GM12878 (cell line): ENCODE measurements around the gene HSPA1A. TPM values are rescaled to one million over a fixed set of nuclear protein-coding genes. Genes with fewer than 3 reads are reported as not detected.

Experiments
- ATAC-seq: fragments of 200-7000 bp; cut with Tn5 transposase; 3 replicates; pipeline ENCODE4 v1.9.1; 2020; ENCODE audit warnings: mild to moderate bottlenecking, moderate library complexity
- BruUV-seq: library from RNA; stranded (reverse); fragments of 400-500 nt; replicated peaks from 2 replicates; lab custom pipeline; 2021; lab: Mats Ljungman, UMichigan
- CTCF ChIA-PET: fragments of 300-600 bp; sonication (Branson Sonifier 250); formaldehyde crosslinking; extraction: SDS; loops from one replicate; lab custom pipeline; 2021; ENCODE audit warnings: inconsistent platforms; lab: Yijun Ruan, JAX
- POLR2A ChIA-PET: fragments of 350-600 bp; formaldehyde crosslinking; extraction: SDS; loops from one replicate; lab custom pipeline; 2021; ENCODE audit warnings: inconsistent platforms; lab: Charles Lee
- RAD21 ChIA-PET: fragments of 300-600 bp; sonication (Branson Sonifier 250); formaldehyde crosslinking; loops from one replicate; lab custom pipeline; 2023; ENCODE audit warnings: antibody characterized with exemption; ENCODE audit not compliant: unreplicated experiment; lab: Charles Lee
- SMC1A ChIA-PET: fragments of 300-600 bp; sonication (Branson Sonifier 250); formaldehyde crosslinking; loops from one replicate; lab custom pipeline; 2023; ENCODE audit not compliant: unreplicated experiment, uncharacterized antibody; lab: Charles Lee
- DNase-seq: peaks from one replicate; pipeline ENCODE4 v3.0.0-alpha.2; 2011; ENCODE audit warnings: low read depth, low spot score
- FAIRE-seq: peaks from 3 replicates; lab custom pipeline; 2011; peaks lifted over from hg19 to GRCh38; lab: Jason Lieb, UNC
- H2AFZ ChIP-seq: 2 replicates; pipeline ENCODE4 v1.6.0; 2011; ENCODE audit warnings: low read depth, low read length, control low read depth; ENCODE audit not compliant: control insufficient read depth
- H3K27ac ChIP-seq: 2 replicates; pipeline ENCODE4 v1.5.1; 2011; ENCODE audit warnings: control low read depth; ENCODE audit not compliant: control insufficient read depth, insufficient read depth
- H3K27me3 ChIP-seq, 2 experiments: replicated peaks in 1 of 2; 2 replicates each; pipeline versions ENCODE4 v1.6.0 to v1.6.1; 2011; ENCODE audit warnings: low read length in 1 of 2; ENCODE audit not compliant: control insufficient read depth in 2 of 2, insufficient read depth in 2 of 2
- H3K36me3 ChIP-seq, 2 experiments: 2 replicates each; pipeline ENCODE4 v1.5.1; 2011; ENCODE audit warnings: low read length in 1 of 2; ENCODE audit not compliant: control insufficient read depth in 2 of 2, insufficient read depth in 2 of 2
- H3K4me1 ChIP-seq: 2 replicates; pipeline ENCODE4 v1.6.1; 2011; ENCODE audit warnings: mild to moderate bottlenecking, low read length, moderate library complexity, mixed read lengths; ENCODE audit not compliant: control insufficient read depth, insufficient read depth
- H3K4me2 ChIP-seq: 2 replicates; pipeline ENCODE4 v1.6.0; 2011; ENCODE audit warnings: control low read depth; ENCODE audit not compliant: control insufficient read depth, insufficient read depth
- H3K4me3 ChIP-seq: fragments of 200-600 bp; sonication (generic); 2 replicates; pipeline ENCODE4 v1.5.1; 2016
- H3K79me2 ChIP-seq: 2 replicates; pipeline ENCODE4 v1.6.0; 2011; ENCODE audit warnings: low read length; ENCODE audit not compliant: control insufficient read depth, insufficient read depth
- H3K9ac ChIP-seq: 2 replicates; pipeline ENCODE4 v1.8.0; 2011; ENCODE audit warnings: low read length, control low read depth, mixed read lengths; ENCODE audit not compliant: control insufficient read depth, insufficient read depth
- H3K9me3 ChIP-seq: replicated peaks from 3 replicates; pipeline ENCODE4 v1.5.1; 2011; ENCODE audit warnings: mild to moderate bottlenecking, low read length; ENCODE audit not compliant: control insufficient read depth, insufficient read depth
- H4K20me1 ChIP-seq: 2 replicates; pipeline ENCODE4 v1.6.0; 2011; ENCODE audit not compliant: control insufficient read depth, insufficient read depth
- EP300 ChIP-seq, 2 experiments: fragments of 150-350 bp in 1 of 2; IDR thresholded peaks; 2 replicates each; pipeline ENCODE4 v1.6.1; 2011 to 2012; ENCODE audit warnings: low read depth in 2 of 2, low read length in 2 of 2, borderline replicate concordance in 1 of 2, improper control_type of control experiment in 1 of 2, inconsistent platforms in 1 of 2; ENCODE audit not compliant: control insufficient read depth in 1 of 2
- NFYB ChIP-seq: IDR thresholded peaks from 2 replicates; pipeline ENCODE4 v1.6.1; 2011; ENCODE audit warnings: low read depth, mild to moderate bottlenecking, low read length, improper control_type of control experiment, moderate library complexity; ENCODE audit not compliant: insufficient read depth
- NR2F1 ChIP-seq: fragments of 450-650 bp; conservative IDR thresholded peaks from 2 replicates; pipeline ENCODE4 v1.6.1; 2017; ENCODE audit warnings: mild to moderate bottlenecking
- POLR2A ChIP-seq: IDR thresholded peaks from 2 replicates; pipeline ENCODE4 v1.6.1; 2011; ENCODE audit warnings: low read depth, mild to moderate bottlenecking, low read length
- whole genome bisulfite sequencing: methylation state at CpG from one replicate; pipeline ENCODE4 v1.1.6; 2016; ENCODE audit warnings: low lambda C conversion rate; ENCODE audit not compliant: insufficient replicate concordance, insufficient coverage; ENCODE audit errors: missing lambda C conversion rate; 5-methylcytosine and 5-hydroxymethylcytosine counted together
- in situ Hi-C: fragments of 300-500 bp; cut with MboI; formaldehyde crosslinking; loops from 9 replicates; pipeline ENCODE4 v1.14.3; 2018; ENCODE audit warnings: mixed read lengths
- intact Hi-C: fragments of 100-400 bp; cut with micrococcal nuclease; formaldehyde crosslinking; loops from one replicate; pipeline ENCODE4 v1.14.2; 2022; ENCODE audit not compliant: unreplicated experiment
- polyA plus RNA-seq, 11 experiments: library from polyadenylated mRNA; depleted of rRNA in 4 of 11; unstranded in 6 of 11; stranded (reverse) in 5 of 11; fragments of >200 nt; fragmentation: Nextera tagmentation in 4 of 11; fragmentation: Illumina TruSeq in 1 of 11; extraction: Ambion mirVana in 4 of 11; extraction: Trizol in 1 of 11; gene quantifications; 1 replicate in 1 of 11; 2 replicates in 10 of 11; pipeline versions ENCODE4 v1.2.1 to v1.2.3, GENCODE V29; 2011 to 2016; ENCODE audit warnings: inconsistent platforms in 2 of 11, missing spikeins in 2 of 11, low read depth in 1 of 11
- total RNA-seq, 4 experiments: library from RNA; depleted of rRNA in 3 of 4; stranded (reverse); fragments of >200 nt in 3 of 4; fragmentation: Illumina TruSeq in 1 of 4; extraction: Trizol in 1 of 4; gene quantifications; 2 replicates each; pipeline versions ENCODE4 v1.2.1 to v1.2.3, GENCODE V29; 2013 to 2021

Gene HSPA1A
- total and polyA plus RNA-seq, 10 of the 15 experiments (the other 5 are each of a cell fraction or from before 2014, with no cell fraction given): 0.29 to 51.8 (median 17.5) TPM

DNA sequence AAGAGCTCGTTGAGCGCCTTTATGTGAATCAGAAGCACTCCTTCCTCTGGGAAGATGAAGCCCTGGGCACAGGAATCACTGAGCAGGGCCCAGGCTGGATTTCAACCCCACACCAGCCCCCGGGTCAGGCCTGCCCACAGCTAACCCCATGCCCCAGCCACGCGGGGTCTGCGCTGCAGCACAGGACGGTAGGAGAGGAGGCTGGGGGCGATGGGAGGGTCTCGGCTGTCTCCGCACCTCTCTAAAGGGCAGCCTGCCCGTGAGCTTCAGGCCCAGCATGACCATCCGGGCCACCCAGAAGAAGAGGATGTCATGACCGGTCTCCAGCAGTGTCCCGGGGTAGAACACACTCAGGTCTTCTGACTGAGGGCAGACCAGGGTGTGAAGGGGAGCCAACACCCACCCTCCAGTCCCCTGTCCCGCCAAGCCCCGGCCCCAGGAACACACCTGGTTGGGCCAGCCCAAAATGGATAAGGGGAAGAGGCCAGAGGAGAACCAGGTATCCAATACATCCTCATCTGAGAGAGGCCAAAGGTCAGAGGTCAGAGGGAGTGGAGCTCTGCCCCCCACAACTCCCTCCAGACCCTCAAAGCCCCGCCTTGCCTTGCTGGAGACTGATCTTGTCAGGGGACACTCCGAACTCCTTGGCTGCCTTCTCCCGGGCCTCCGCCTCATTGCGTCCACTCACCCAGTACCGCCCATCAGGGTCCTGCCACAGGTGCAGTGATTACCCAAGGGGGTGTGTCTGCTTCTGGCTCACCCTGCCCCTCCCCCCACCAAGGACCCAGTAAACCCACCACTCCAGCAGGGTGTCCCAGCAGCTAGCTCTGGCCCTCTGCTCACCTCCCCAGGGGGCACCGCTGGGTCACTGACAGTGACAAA lies 33.9 kb upstream of the HSPA1A start:
- POLR2A ChIA-PET: interaction anchor here (1.3 kb wide), 1 partner anchor 8 kb away, joined by 3 read pairs; no protein-coding TSS in a partner anchor
- Histone ChIP-seq H3K36me3 (peaks cover 6 to 51% of the 10 kb centered on the region in 2 experiments; a peak in 3 of 4 replicates), H3K9ac (no peak overlapping the region), H3K79me2 (no peaks in the 10 kb centered on the region), H4K20me1 (no peaks in the 10 kb centered on the region), H3K4me2 (no peak overlapping the region), H3K9me3 (no peaks in the 10 kb centered on the region)
- SMC1A ChIA-PET: no interaction called here
- CTCF ChIA-PET: interaction anchor here (4.1 kb wide), 1 partner anchor 14 kb away, joined by 12 read pairs; the partner anchor contains the start of gene VARS1
- RAD21 ChIA-PET: no interaction called here
- TF ChIP-seq NFYB (no peak), NR2F1 (peak; percentile 50)
- TF ChIP-seq, all 136 proteins: peak for 1
- H3K4me1 ChIP-seq: peaks cover 16% of the 10 kb centered on the region
- FAIRE-seq: no peak
- 80% methylated on average over 21 of the region's 23 CpGs for WGBS
- no peak overlapping the region for H3K4me3 ChIP-seq
- H3K27me3 ChIP-seq: no peaks in the 10 kb centered on the region
- BruUV-seq: no TSS peak
- in situ Hi-C loops: no loop called here
- H3K27ac ChIP-seq: no peak overlapping the region
- intact Hi-C loops: no loop called here
- no peak for ATAC-seq
- no peak for DNase-seq
- no peak overlapping the region for H2AFZ ChIP-seq

GRCh38 chr6:31782126-31782855 lies 33.1 kb upstream of the HSPA1A start:
- RAD21 ChIA-PET: no interaction called here
- peaks cover 6 to 51% of the 10 kb centered on the region in 2 experiments; a peak in 3 of 4 replicates for H3K36me3 ChIP-seq
- in situ Hi-C loops (no loop called here), intact Hi-C loops (no loop called here)
- H3K79me2 ChIP-seq: no peaks in the 10 kb centered on the region
- H4K20me1 ChIP-seq: no peaks in the 10 kb centered on the region
- BruUV-seq: TSS peak; percentile 51
- CTCF ChIA-PET: interaction anchor here (0.6 kb wide), 1 partner anchor 9 kb away, joined by 3 read pairs; no protein-coding TSS in a partner anchor
- H3K4me3 ChIP-seq: no peak overlapping the region
- POLR2A ChIA-PET: no interaction called here
- ATAC-seq (no peak), DNase-seq (no peak), FAIRE-seq (no peak)
- peaks cover 8% of the 10 kb centered on the region for H3K4me1 ChIP-seq
- no peaks in the 10 kb centered on the region for H3K9me3 ChIP-seq
- whole genome bisulfite sequencing: 92% methylated on average over 32 of the region's 32 CpGs
- H3K27me3 ChIP-seq: no peaks in the 10 kb centered on the region
- no peak overlapping the region for H3K9ac ChIP-seq
- H3K4me2 ChIP-seq: no peak overlapping the region
- H3K27ac ChIP-seq: no peak overlapping the region
- TF ChIP-seq POLR2A (peak; percentile 68), EP300 (IDR thresholded peaks at IDR 0.05; ENCODE audit: borderline replicate concordance in 1 of 2, control insufficient read depth in 1 of 2, low read depth in 2 of 2, low read length in 2 of 2) (no peak)
- H2AFZ ChIP-seq: no peak overlapping the region
- SMC1A ChIA-PET: interaction anchor here (0.8 kb wide), 1 partner anchor 30 kb away, joined by 3 read pairs; no protein-coding TSS in a partner anchor
